Chondrocyte (in vitro differentiated cells): Measurements from ENCODE around the gene GLS. TPM values are rescaled to one million over a fixed set of nuclear protein-coding genes. Genes with fewer than 3 reads are reported as not detected.
"Not testable (repeated sequence)": the region's sequence is repeated elsewhere in the genome, so short reads cannot be mapped to it uniquely, and the experiment has no call there.

Source experiments
- DNase-seq: peaks from one replicate; pipeline ENCODE4 v3.0.0; 2021; ENCODE audit warnings: mixed read lengths, low spot score
- H3K27ac Mint-ChIP-seq: one replicate; pipeline ENCODE4 v1.8.0; 2021; ENCODE audit warnings: mild to moderate bottlenecking, moderate library complexity, mixed read lengths; ENCODE audit not compliant: unreplicated experiment
- H3K27me3 Mint-ChIP-seq: 2 replicates; pipeline ENCODE4 v1.8.0; 2021; ENCODE audit warnings: low read depth, mixed read lengths
- H3K36me3 Mint-ChIP-seq: 2 replicates; pipeline ENCODE4 v1.8.0; 2021; ENCODE audit warnings: low read depth, mixed read lengths
- H3K4me1 Mint-ChIP-seq: 2 replicates; pipeline ENCODE4 v1.8.0; 2021; ENCODE audit warnings: low read depth, mild to moderate bottlenecking, mixed read lengths
- H3K4me3 Mint-ChIP-seq: one replicate; pipeline ENCODE4 v1.8.0; 2021; ENCODE audit warnings: mild to moderate bottlenecking, moderate library complexity, mixed read lengths; ENCODE audit not compliant: unreplicated experiment
- H3K9me3 Mint-ChIP-seq: 2 replicates; pipeline ENCODE4 v1.8.0; 2021; ENCODE audit warnings: low read depth, mixed read lengths
- total RNA-seq: library from RNA; stranded (reverse); gene quantifications from 3 replicates; pipeline ENCODE4 v1.2.1, GENCODE V29; 2021
- TF ChIP-seq, protein P1 (sequence below): fragments of 200-600 bp; sonication (generic); IDR thresholded peaks from 2 replicates; pipeline ENCODE4 v1.5.0; 2021; ENCODE audit warnings: antibody characterized with exemption, mild to moderate bottlenecking, moderate library complexity

GLS gene
- total RNA-seq, 1 donor from 2014 or later = 234 TPM

DNA sequence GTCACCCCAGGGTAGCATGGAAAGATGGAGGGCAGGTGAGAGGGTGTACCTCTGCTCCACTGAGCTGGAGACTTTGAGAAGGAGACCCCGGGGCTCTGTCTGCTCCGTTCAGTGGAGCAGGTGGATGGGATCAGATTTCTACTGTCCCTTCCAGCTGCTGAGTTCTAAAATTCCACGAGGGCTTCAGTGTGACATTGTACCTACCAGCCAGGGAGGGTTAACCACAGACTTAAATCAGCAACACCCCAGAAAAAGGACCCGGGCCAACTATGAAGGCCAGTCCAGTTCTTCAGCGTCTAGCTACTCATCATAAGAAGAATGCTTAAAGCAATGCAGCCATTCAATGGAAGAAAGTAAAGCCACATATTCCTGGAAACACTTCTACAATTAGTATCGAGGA lies 109.5 kb downstream of the GLS start:
- Mint-ChIP-seq H3K9me3 (no peaks in the 10 kb centered on the region), H3K4me3 (no peak overlapping the region), H3K27me3 (no peaks in the 10 kb centered on the region), H3K27ac (no peak overlapping the region), H3K4me1 (no peaks in the 10 kb centered on the region), H3K36me3 (peaks cover 56% of the 10 kb centered on the region)
- DNase-seq = no peak
- TF ChIP-seq, protein P1, sequence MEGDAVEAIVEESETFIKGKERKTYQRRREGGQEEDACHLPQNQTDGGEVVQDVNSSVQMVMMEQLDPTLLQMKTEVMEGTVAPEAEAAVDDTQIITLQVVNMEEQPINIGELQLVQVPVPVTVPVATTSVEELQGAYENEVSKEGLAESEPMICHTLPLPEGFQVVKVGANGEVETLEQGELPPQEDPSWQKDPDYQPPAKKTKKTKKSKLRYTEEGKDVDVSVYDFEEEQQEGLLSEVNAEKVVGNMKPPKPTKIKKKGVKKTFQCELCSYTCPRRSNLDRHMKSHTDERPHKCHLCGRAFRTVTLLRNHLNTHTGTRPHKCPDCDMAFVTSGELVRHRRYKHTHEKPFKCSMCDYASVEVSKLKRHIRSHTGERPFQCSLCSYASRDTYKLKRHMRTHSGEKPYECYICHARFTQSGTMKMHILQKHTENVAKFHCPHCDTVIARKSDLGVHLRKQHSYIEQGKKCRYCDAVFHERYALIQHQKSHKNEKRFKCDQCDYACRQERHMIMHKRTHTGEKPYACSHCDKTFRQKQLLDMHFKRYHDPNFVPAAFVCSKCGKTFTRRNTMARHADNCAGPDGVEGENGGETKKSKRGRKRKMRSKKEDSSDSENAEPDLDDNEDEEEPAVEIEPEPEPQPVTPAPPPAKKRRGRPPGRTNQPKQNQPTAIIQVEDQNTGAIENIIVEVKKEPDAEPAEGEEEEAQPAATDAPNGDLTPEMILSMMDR = no peak

DNA sequence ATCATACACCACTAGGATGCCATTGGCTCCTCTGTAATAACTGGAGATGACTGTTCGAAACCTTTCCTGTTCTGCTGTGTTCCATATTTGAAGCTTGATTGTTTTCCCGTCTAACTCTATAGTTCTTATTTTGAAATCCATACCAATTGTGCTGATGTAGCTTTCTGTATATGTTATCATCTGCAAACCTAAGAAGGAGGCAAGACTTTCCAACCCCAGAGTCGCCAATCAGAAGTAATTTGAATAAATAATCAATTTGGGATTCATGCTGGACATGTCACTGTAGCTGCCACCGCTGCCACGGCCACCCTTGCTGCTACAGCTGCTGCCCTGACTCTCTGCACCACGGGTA lies 112.6 kb downstream of the GLS start:
- Mint-ChIP-seq H3K36me3 (peaks cover 64% of the 10 kb centered on the region), H3K27ac (peak overlapping the region; percentile 0)

DNA sequence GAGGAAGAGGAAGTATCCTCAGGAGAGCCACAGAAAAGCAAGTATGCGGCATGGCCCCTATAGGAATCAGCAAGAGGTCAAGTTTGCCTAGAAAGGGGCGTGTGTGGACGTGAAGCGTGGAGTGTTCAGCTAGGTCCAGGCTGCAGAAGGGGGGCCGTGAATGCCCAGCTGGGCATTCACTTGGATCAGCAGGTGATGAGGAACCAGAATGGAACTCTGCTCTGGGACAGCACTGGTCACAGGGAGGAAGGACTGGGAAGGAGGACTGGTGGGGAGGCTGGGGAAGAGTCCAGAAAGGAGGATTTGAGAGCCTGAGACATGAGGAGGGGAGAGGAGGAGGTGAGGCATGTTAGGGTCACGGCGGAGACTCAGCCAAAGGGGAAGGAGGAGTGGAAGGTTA lies 113.5 kb downstream of the GLS start:
- Mint-ChIP-seq H3K9me3 (no peaks in the 10 kb centered on the region), H3K4me3 (no peak overlapping the region), H3K27ac (peak overlapping the region; percentile 3), H3K27me3 (no peaks in the 10 kb centered on the region), H3K4me1 (no peaks in the 10 kb centered on the region), H3K36me3 (peaks cover 64% of the 10 kb centered on the region)
- DNase-seq = no peak
- TF ChIP-seq, protein P1 = no peak

More for the DNA sequence above, 112.6 kb downstream of the GLS start:
- Mint-ChIP-seq H3K9me3 (no peaks in the 10 kb centered on the region), H3K27me3 (no peaks in the 10 kb centered on the region), H3K4me1 (no peaks in the 10 kb centered on the region), H3K4me3 (no peak overlapping the region)
- TF ChIP-seq, protein P1 = no peak
- DNase-seq = no peak

GRCh38 chr2:190995315-190995714 lies 114.7 kb downstream of the GLS start:
- not testable (repeated sequence) for H3K27me3 Mint-ChIP-seq, H3K4me1 Mint-ChIP-seq, DNase-seq, H3K27ac Mint-ChIP-seq, H3K9me3 Mint-ChIP-seq, H3K4me3 Mint-ChIP-seq
- peaks cover 66% of the 10 kb centered on the region for H3K36me3 Mint-ChIP-seq

GRCh38 chr2:190996338-190996946 lies 115.8 kb downstream of the GLS start:
- H3K36me3 Mint-ChIP-seq = peaks cover 66% of the 10 kb centered on the region
- TF ChIP-seq, protein P1 = peak; percentile 80
- H3K27ac Mint-ChIP-seq = peak overlapping the region; percentile 23
- no peak overlapping the region for H3K4me3 Mint-ChIP-seq
- H3K4me1 Mint-ChIP-seq = no peaks in the 10 kb centered on the region
- no peaks in the 10 kb centered on the region for H3K9me3 Mint-ChIP-seq
- H3K27me3 Mint-ChIP-seq = no peaks in the 10 kb centered on the region
- no peak for DNase-seq

DNA sequence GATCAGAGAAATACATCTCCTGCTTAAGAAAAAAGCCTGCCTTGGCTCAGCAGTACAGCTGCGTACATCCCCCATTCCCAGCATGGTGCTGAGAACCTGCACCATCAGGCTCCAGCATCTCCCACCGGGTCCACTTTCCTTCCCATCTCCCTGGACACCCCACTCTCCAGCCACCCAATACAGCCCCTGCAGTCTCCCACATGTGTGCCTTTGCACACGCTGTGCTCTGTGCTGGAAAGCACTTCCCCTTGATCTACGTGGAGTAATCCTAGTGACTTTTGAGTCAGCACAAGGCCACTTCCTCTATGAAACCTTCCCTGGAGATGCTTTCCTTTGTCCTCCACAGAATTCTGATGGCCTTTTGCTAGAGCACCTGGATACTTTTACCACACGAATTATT lies 116.3 kb downstream of the GLS start:
- H3K36me3 Mint-ChIP-seq = peaks cover 66% of the 10 kb centered on the region
- no peaks in the 10 kb centered on the region for H3K27me3 Mint-ChIP-seq
- H3K27ac Mint-ChIP-seq = peak overlapping the region; percentile 23
- no peaks in the 10 kb centered on the region for H3K9me3 Mint-ChIP-seq
- no peaks in the 10 kb centered on the region for H3K4me1 Mint-ChIP-seq
- TF ChIP-seq, protein P1 = no peak
- no peak overlapping the region for H3K4me3 Mint-ChIP-seq
- DNase-seq = no peak
